H9 (cell line): ENCODE results near the gene ERAP2. TPM values are rescaled to one million over a fixed set of nuclear protein-coding genes. Genes with fewer than 3 reads are reported as not detected.

Experiments
- DNase-seq: peaks from one replicate; pipeline ENCODE4 v3.0.0-alpha.2; 2017
- H2AFZ ChIP-seq: one replicate; pipeline ENCODE4 v1.6.1; 2013; ENCODE audit warnings: mild to moderate bottlenecking, low read length, control low read depth, moderate library complexity
- H2AK5ac ChIP-seq: 2 replicates; pipeline ENCODE4 v1.6.1; 2013; ENCODE audit warnings: low read length, control low read depth, mixed read lengths; ENCODE audit not compliant: insufficient read length
- H2BK120ac ChIP-seq: one replicate; pipeline ENCODE4 v1.6.1; 2013; ENCODE audit warnings: low read depth, mild to moderate bottlenecking, low read length, control low read depth, inconsistent platforms; ENCODE audit not compliant: poor library complexity, severe bottlenecking
- H2BK12ac ChIP-seq: 2 replicates; pipeline ENCODE4 v1.6.1; 2013; ENCODE audit warnings: low read length, control low read depth, mixed read lengths, low read depth; ENCODE audit not compliant: insufficient read length
- H2BK15ac ChIP-seq: 2 replicates; pipeline ENCODE4 v1.6.1; 2013; ENCODE audit warnings: low read depth, low read length, control low read depth
- H2BK20ac ChIP-seq: one replicate; pipeline ENCODE4 v1.6.1; 2013; ENCODE audit warnings: low read depth, mild to moderate bottlenecking, low read length, control low read depth, inconsistent platforms; ENCODE audit not compliant: poor library complexity, severe bottlenecking
- H2BK5ac ChIP-seq: 2 replicates; pipeline ENCODE4 v1.6.1; 2013; ENCODE audit warnings: low read length, control low read depth, mixed read lengths; ENCODE audit not compliant: insufficient read length
- H3K14ac ChIP-seq: 2 replicates; pipeline ENCODE4 v1.6.1; 2013; ENCODE audit warnings: low read length, control low read depth; ENCODE audit not compliant: insufficient read depth
- H3K18ac ChIP-seq: 2 replicates; pipeline ENCODE4 v1.6.1; 2013; ENCODE audit warnings: low read depth, mild to moderate bottlenecking, mixed read lengths, low read length, control low read depth; ENCODE audit not compliant: insufficient read length
- H3K23ac ChIP-seq: 2 replicates; pipeline ENCODE4 v1.6.1; 2013; ENCODE audit warnings: low read length, control low read depth, mixed read lengths, low read depth; ENCODE audit not compliant: insufficient read length
- H3K23me2 ChIP-seq: 2 replicates; pipeline ENCODE4 v1.6.1; 2013; ENCODE audit warnings: low read depth, mild to moderate bottlenecking, mixed read lengths, low read length, control low read depth; ENCODE audit not compliant: insufficient read length, poor library complexity, severe bottlenecking
- H3K27ac ChIP-seq: 2 replicates; pipeline ENCODE4 v1.5.1; 2013; ENCODE audit warnings: low read length, control low read depth, mixed read lengths, low read depth; ENCODE audit not compliant: insufficient read length
- H3K27me3 ChIP-seq: 2 replicates; pipeline ENCODE4 v1.6.1; 2013; ENCODE audit warnings: low read length, control low read depth, inconsistent platforms; ENCODE audit not compliant: insufficient read depth
- H3K4ac ChIP-seq: 2 replicates; pipeline ENCODE4 v1.6.1; 2013; ENCODE audit warnings: low read depth, mild to moderate bottlenecking, control low read depth, inconsistent platforms, low read length, moderate library complexity
- H3K4me1 ChIP-seq: 2 replicates; pipeline ENCODE4 v1.6.1; 2013; ENCODE audit warnings: low read length, control low read depth, inconsistent platforms; ENCODE audit not compliant: insufficient read depth
- H3K4me2 ChIP-seq: 2 replicates; pipeline ENCODE4 v1.6.1; 2013; ENCODE audit warnings: low read length, control low read depth, mixed read lengths; ENCODE audit not compliant: insufficient read length, insufficient read depth
- H3K56ac ChIP-seq: 2 replicates; pipeline ENCODE4 v1.6.1; 2013; ENCODE audit warnings: low read depth, mild to moderate bottlenecking, mixed read lengths, low read length, control low read depth; ENCODE audit not compliant: insufficient read length
- H3K79me1 ChIP-seq: 2 replicates; pipeline ENCODE4 v1.6.1; 2013; ENCODE audit warnings: low read depth, mild to moderate bottlenecking, moderate library complexity, low read length, control low read depth, inconsistent platforms; ENCODE audit not compliant: insufficient read depth, poor library complexity, severe bottlenecking
- H3K79me2 ChIP-seq: 2 replicates; pipeline ENCODE4 v1.6.1; 2013; ENCODE audit warnings: low read length, control low read depth, inconsistent platforms; ENCODE audit not compliant: insufficient read depth
- H3K9ac ChIP-seq: 2 replicates; pipeline ENCODE4 v1.6.1; 2013; ENCODE audit warnings: low read length, control low read depth, mixed read lengths; ENCODE audit not compliant: insufficient read length; ENCODE audit errors: extremely low read depth
- H3K9me3 ChIP-seq: one replicate; pipeline ENCODE4 v1.6.1; 2013; ENCODE audit warnings: low read depth, low read length, inconsistent platforms; ENCODE audit not compliant: control insufficient read depth
- H3T11ph ChIP-seq: one replicate; pipeline ENCODE4 v1.6.1; 2013; ENCODE audit warnings: mild to moderate bottlenecking, low read length, control low read depth, inconsistent platforms
- H4K20me1 ChIP-seq: one replicate; pipeline ENCODE4 v1.6.1; 2013; ENCODE audit not compliant: control insufficient read depth, insufficient read length, insufficient read depth
- H4K5ac ChIP-seq: 2 replicates; pipeline ENCODE4 v1.6.1; 2013; ENCODE audit warnings: low read depth, mild to moderate bottlenecking, mixed read lengths, low read length, control low read depth; ENCODE audit not compliant: insufficient read length
- H4K8ac ChIP-seq: replicated peaks from 2 replicates; pipeline ENCODE4 v1.6.1; 2013; ENCODE audit warnings: low read length, control low read depth, mixed read lengths, low read depth; ENCODE audit not compliant: insufficient read length
- H4K91ac ChIP-seq: 2 replicates; pipeline ENCODE4 v1.6.1; 2013; ENCODE audit warnings: low read depth, mild to moderate bottlenecking, moderate library complexity, mixed read lengths, low read length, control low read depth; ENCODE audit not compliant: insufficient read length
- H3K27ac Mint-ChIP-seq, 3 experiments: 2 replicates in 2 of 3; 3 replicates in 1 of 3; pipeline ENCODE4 v1.8.0; 2020 to 2021; ENCODE audit warnings: mixed read lengths in 3 of 3, mild to moderate bottlenecking in 1 of 3, moderate library complexity in 1 of 3
- H3K27me3 Mint-ChIP-seq: 2 replicates; pipeline ENCODE4 v1.8.0; 2021; ENCODE audit warnings: low read depth, mild to moderate bottlenecking, moderate library complexity, mixed read lengths
- H3K36me3 Mint-ChIP-seq, 3 experiments: 2 replicates in 2 of 3; 3 replicates in 1 of 3; pipeline ENCODE4 v1.8.0; 2020 to 2021; ENCODE audit warnings: low read depth in 3 of 3, mixed read lengths in 3 of 3; ENCODE audit not compliant: insufficient read depth in 1 of 3
- H3K4me1 Mint-ChIP-seq, 2 experiments: 2 replicates each; pipeline ENCODE4 v1.8.0; 2020; ENCODE audit warnings: mixed read lengths in 2 of 2
- H3K4me3 Mint-ChIP-seq, 2 experiments: 2 replicates in 1 of 2; 3 replicates in 1 of 2; pipeline ENCODE4 v1.8.0; 2020 to 2021; ENCODE audit warnings: mild to moderate bottlenecking in 2 of 2, mixed read lengths in 2 of 2, moderate library complexity in 1 of 2
- H3K9me3 Mint-ChIP-seq, 2 experiments: 2 replicates in 1 of 2; 3 replicates in 1 of 2; pipeline ENCODE4 v1.8.0; 2020; ENCODE audit warnings: mild to moderate bottlenecking in 2 of 2, mixed read lengths in 2 of 2, moderate library complexity in 1 of 2
- CTCF ChIP-seq: fragments of 200-600 bp; sonication (generic); conservative IDR thresholded peaks from 3 replicates; pipeline ENCODE4 v1.8.0; 2021; ENCODE audit warnings: antibody characterized with exemption, mild to moderate bottlenecking
- WGBS: extraction: QIAGEN DNeasy Blood & Tissue Kit; methylation state at CpG from one replicate; pipeline ENCODE4 v1.1.7; 2013; ENCODE audit warnings: missing lambda C conversion rate, low lambda C conversion rate, mixed read lengths; ENCODE audit not compliant: insufficient read length; ENCODE audit errors: extremely low coverage; 5-methylcytosine and 5-hydroxymethylcytosine counted together
- total RNA-seq: library from RNA; stranded (reverse); gene quantifications from 2 replicates; pipeline ENCODE4 v1.2.1, GENCODE V29; 2021

The ERAP2 gene
- total RNA-seq, 1 experiment from 2014 or later: 0.09 TPM

- Histone ChIP-seq H2BK20ac (no peak overlapping the region), H3K4me1 (no peaks in the 10 kb centered on the region), H3T11ph (no peak overlapping the region), H3K9ac (no peak overlapping the region), H3K27ac (no peak overlapping the region), H3K4ac (no peak overlapping the region), H3K9me3 (no peaks in the 10 kb centered on the region), H3K23ac (no peak overlapping the region), H3K79me1 (no peaks in the 10 kb centered on the region), H4K5ac (no peak overlapping the region), H2BK12ac (no peak overlapping the region), H3K18ac (no peak overlapping the region), H3K4me2 (no peak overlapping the region), H2AK5ac (no peak overlapping the region), H4K20me1 (no peaks in the 10 kb centered on the region), H2BK120ac (no peak overlapping the region), H2BK5ac (no peak overlapping the region), H2AFZ (no peak overlapping the region), H3K23me2 (no peaks in the 10 kb centered on the region), H4K8ac (no peak overlapping the region), H2BK15ac (no peak overlapping the region), H3K27me3 (no peaks in the 10 kb centered on the region), H3K79me2 (no peaks in the 10 kb centered on the region), H3K14ac (no peak overlapping the region), H3K56ac (no peak overlapping the region), H4K91ac (no peak overlapping the region)
- Mint-ChIP-seq H3K4me1 (peaks cover 9 to 12% of the 10 kb centered on the region in 2 experiments), H3K9me3 (no peaks in the 10 kb centered on the region), H3K27me3 (no peaks in the 10 kb centered on the region), H3K36me3 (no peaks in the 10 kb centered on the region), H3K4me3 (no peak overlapping the region), H3K27ac (no peak overlapping the region)
- no peak for TF ChIP-seq CTCF
- no peak for DNase-seq
- WGBS: no CpG with 5 or more reads among the region's 1 CpG
These were observed 91.8 kb downstream of the ERAP2 start for GRCh38 chr5:96968074-96968473.
